Subcutaneous abdominal adipose tissue (tissue), 5 donors: ENCODE results near the gene FITM1.
A peak's percentile ranks its signal among the peaks of the same experiment; 100 is the strongest.

Experiments
- H3K27ac ChIP-seq: one replicate; pipeline ENCODE4 v1.7.0; 2013; ENCODE audit warnings: low read depth, mild to moderate bottlenecking, inconsistent platforms, low read length, moderate library complexity
- H3K27me3 ChIP-seq, 5 donors: one replicate each; pipeline ENCODE4 v1.7.0; 2013; ENCODE audit warnings: low read length in 5 of 5, inconsistent platforms in 1 of 5; ENCODE audit not compliant: control insufficient read depth in 5 of 5, insufficient read depth in 4 of 5
- H3K36me3 ChIP-seq, 5 donors: one replicate each; pipeline ENCODE4 v1.7.0; 2013; ENCODE audit warnings: low read length in 5 of 5; ENCODE audit not compliant: control insufficient read depth in 5 of 5, insufficient read depth in 5 of 5
- H3K4me1 ChIP-seq, 5 donors: one replicate each; pipeline ENCODE4 v1.7.0; 2013; ENCODE audit warnings: low read length in 5 of 5, mild to moderate bottlenecking in 3 of 5, moderate library complexity in 1 of 5; ENCODE audit not compliant: control insufficient read depth in 5 of 5, insufficient read depth in 5 of 5
- H3K4me3 ChIP-seq, 5 donors: one replicate each; pipeline ENCODE4 v1.7.0; 2013; ENCODE audit warnings: low read length in 5 of 5, low read depth in 1 of 5
- H3K9ac ChIP-seq, 5 donors: one replicate each; pipeline ENCODE4 v1.7.0; 2013; ENCODE audit warnings: low read length in 5 of 5, mild to moderate bottlenecking in 4 of 5, moderate library complexity in 3 of 5
- H3K9me3 ChIP-seq, 5 donors: one replicate each; pipeline ENCODE4 v1.7.0; 2013; ENCODE audit warnings: low read length in 5 of 5; ENCODE audit not compliant: control insufficient read depth in 5 of 5
- donor health status: healthy.
- donor health status: healthy.
- donor health status: healthy.
- donor health status: healthy.
- donor health status: healthy.

FITM1 gene

GRCh38 chr14:24088095-24088494, 42.4 kb upstream of the FITM1 start:
- H3K27ac ChIP-seq: no peak overlapping the region
- H3K9me3 ChIP-seq: no peaks in the 10 kb centered on the region
- H3K36me3 ChIP-seq: no peaks in the 10 kb centered on the region
- H3K4me1 ChIP-seq: peaks cover 3 to 11% (median 5%) of the 10 kb centered on the region in 5 donors
- no peaks in the 10 kb centered on the region for H3K27me3 ChIP-seq
- peak overlapping the region in 1 of 5 donors; percentile 21 for H3K9ac ChIP-seq
- H3K4me3 ChIP-seq: no peak overlapping the region

GRCh38 chr14:24089890-24090289, 40.6 kb upstream of the FITM1 start:
- no peak overlapping the region for H3K4me3 ChIP-seq
- H3K27me3 ChIP-seq: no peaks in the 10 kb centered on the region
- no peaks in the 10 kb centered on the region for H3K36me3 ChIP-seq
- H3K9ac ChIP-seq: no peak overlapping the region
- peaks cover 6 to 29% (median 20%) of the 10 kb centered on the region in 5 donors for H3K4me1 ChIP-seq
- H3K9me3 ChIP-seq: no peaks in the 10 kb centered on the region
- H3K27ac ChIP-seq: no peak overlapping the region

DNA sequence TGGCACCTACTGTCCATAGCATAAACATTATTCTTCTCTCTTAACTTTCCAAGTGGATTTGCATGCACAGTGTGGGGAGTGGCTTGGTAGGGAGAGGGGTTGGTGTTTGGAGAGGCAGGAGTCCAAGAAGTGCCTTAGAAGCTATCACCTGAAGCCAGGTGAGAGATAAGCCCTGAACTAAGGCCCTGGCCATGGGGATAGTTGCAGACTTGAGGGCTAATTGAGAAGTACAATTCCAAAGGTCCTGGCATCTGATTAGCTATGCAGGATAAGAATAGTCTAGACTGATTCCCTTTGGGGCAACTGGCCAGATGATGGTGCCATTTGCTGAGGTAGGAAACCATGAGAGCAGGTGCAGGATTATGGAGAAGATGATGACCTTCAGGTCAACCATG, 38.4 kb upstream of the FITM1 start:
- Histone ChIP-seq H3K9me3 (no peaks in the 10 kb centered on the region), H3K4me3 (no peak overlapping the region), H3K36me3 (no peaks in the 10 kb centered on the region), H3K9ac (no peak overlapping the region), H3K27ac (no peak overlapping the region), H3K27me3 (no peaks in the 10 kb centered on the region), H3K4me1 (peaks cover 12 to 48% (median 31%) of the 10 kb centered on the region in 5 donors)

GRCh38 chr14:24092505-24093206, 37.8 kb upstream of the FITM1 start:
- Histone ChIP-seq H3K27ac (peak overlapping the region; percentile 85), H3K27me3 (no peaks in the 10 kb centered on the region), H3K9me3 (no peaks in the 10 kb centered on the region), H3K9ac (no peak overlapping the region), H3K36me3 (no peaks in the 10 kb centered on the region), H3K4me3 (no peak overlapping the region), H3K4me1 (peaks cover 12 to 48% (median 31%) of the 10 kb centered on the region in 5 donors)

GRCh38 chr14:24093207-24093900, 37.1 kb upstream of the FITM1 start:
- peak overlapping the region; percentile 25 to 89 (median 79) for H3K4me3 ChIP-seq
- peak overlapping the region in 2 of 5 donors; percentile 6 to 79 for H3K9ac ChIP-seq
- H3K4me1 ChIP-seq: peaks cover 12 to 50% (median 31%) of the 10 kb centered on the region in 5 donors
- H3K27ac ChIP-seq: peak overlapping the region; percentile 85
- H3K9me3 ChIP-seq: no peaks in the 10 kb centered on the region
- H3K36me3 ChIP-seq: peaks cover 0 to 5% (median 3%) of the 10 kb centered on the region in 5 donors
- H3K27me3 ChIP-seq: no peaks in the 10 kb centered on the region

- Histone ChIP-seq H3K4me3 (peak within 1 kb of the TSS; percentile 78 to 89 (median 83)), H3K9me3 (no peaks in the 10 kb centered on the region), H3K27ac (peak within 1 kb of the TSS; percentile 85), H3K4me1 (peaks cover 12 to 58% (median 37%) of the 10 kb centered on the region in 5 donors), H3K36me3 (peaks cover 0 to 13% (median 7%) of the 10 kb centered on the region in 5 donors), H3K27me3 (no peaks in the 10 kb centered on the region), H3K9ac (peak within 1 kb of the TSS; percentile 63 to 84 (median 82))
Observed at GRCh38 chr14:24093901-24094840, 36.3 kb upstream of the FITM1 start, which contains the start of gene PCK2. Gene PCK2 (plus strand): TSS chr14:24094311. CDS start chr14:24094406, 95 bp downstream.

GRCh38 chr14:24094841-24095270, 35.6 kb upstream of the FITM1 start:
- H3K9me3 ChIP-seq: no peaks in the 10 kb centered on the region
- peaks cover 0 to 20% (median 13%) of the 10 kb centered on the region in 5 donors for H3K36me3 ChIP-seq
- H3K4me1 ChIP-seq: peaks cover 12 to 63% (median 38%) of the 10 kb centered on the region in 5 donors
- H3K27ac ChIP-seq: peak overlapping the region; percentile 85
- no peaks in the 10 kb centered on the region for H3K27me3 ChIP-seq
- peak overlapping the region; percentile 78 to 89 (median 83) for H3K4me3 ChIP-seq
- H3K9ac ChIP-seq: peak overlapping the region; percentile 63 to 84 (median 82)

DNA sequence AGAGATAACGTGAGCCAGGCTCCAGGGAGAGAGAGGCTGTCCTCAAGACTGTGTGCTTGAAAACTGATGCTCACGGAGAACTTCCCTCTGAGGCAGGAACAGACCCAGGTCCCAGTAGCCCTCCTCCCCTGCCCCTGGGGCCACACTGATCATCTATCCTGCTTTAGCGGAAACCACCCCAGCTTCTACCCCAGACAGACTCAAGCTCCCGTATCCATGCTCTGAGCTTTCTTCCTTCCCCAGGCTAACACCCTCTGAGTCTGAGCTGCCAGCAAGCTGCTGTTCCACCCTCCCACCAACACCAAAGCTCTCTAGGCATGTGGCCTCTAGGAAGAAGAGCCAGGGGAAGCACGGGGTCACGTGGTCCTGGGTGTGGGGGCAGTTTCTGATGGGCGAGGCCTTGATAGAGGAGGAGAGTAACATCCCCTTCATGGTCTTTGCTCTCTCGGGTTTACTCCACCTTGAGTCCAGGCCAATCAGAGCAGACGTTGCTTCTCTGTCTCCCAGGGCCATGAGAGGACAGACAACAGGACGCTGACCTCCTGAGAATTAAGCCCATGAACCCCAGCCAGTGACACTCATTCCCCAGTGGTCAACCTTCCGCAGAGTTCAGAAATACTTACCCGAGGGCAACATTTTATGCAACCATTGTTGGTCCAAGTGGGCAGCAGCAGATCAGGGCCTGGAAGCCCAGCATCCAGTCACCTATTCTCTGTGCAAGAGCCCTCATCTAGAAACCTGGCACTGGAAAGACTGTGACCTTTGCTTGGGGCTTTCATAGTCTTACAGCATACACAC, 35.0 kb upstream of the FITM1 start:
- Histone ChIP-seq H3K36me3 (peaks cover 0 to 26% (median 17%) of the 10 kb centered on the region in 5 donors), H3K4me3 (peak overlapping the region; percentile 78 to 89 (median 83)), H3K27me3 (no peaks in the 10 kb centered on the region), H3K9me3 (no peaks in the 10 kb centered on the region), H3K27ac (peak overlapping the region; percentile 85), H3K9ac (peak overlapping the region; percentile 63 to 84 (median 82)), H3K4me1 (peaks cover 12 to 63% (median 38%) of the 10 kb centered on the region in 5 donors)
